Left renal pelvis (tissue), 4 donors: ENCODE data around the gene ZNF740. TPM values are rescaled to one million over a fixed set of nuclear protein-coding genes. Genes with fewer than 3 reads are reported as not detected.
"Not testable (repeated sequence)": the region's sequence is repeated elsewhere in the genome, so short reads cannot be mapped to it uniquely, and the experiment has no call there.

Experiments
- DNase-seq, 4 donors: peaks; one replicate each; pipeline ENCODE4 v3.0.0-alpha.2; 2013; ENCODE audit warnings: low read depth in 4 of 4, low spot score in 3 of 4
- polyA plus RNA-seq, 4 donors: library from polyadenylated mRNA; unstranded; fragments of 120-200 nt; gene quantifications; one replicate each; pipeline ENCODE4 v1.2.1, GENCODE V29; 2013; ENCODE audit not compliant: insufficient read length in 4 of 4

ZNF740 gene
- polyA plus RNA-seq, 4 donors, result 53.2 to 76.4 (median 67.8) TPM

GRCh38 chr12:53172352-53172751, 8.2 kb upstream of the ZNF740 start:
- no peak for DNase-seq

GRCh38 chr12:53173085-53173715, 7.3 kb upstream of the ZNF740 start:
- no peak for DNase-seq

- no peak for DNase-seq
Observed at GRCh38 chr12:53174881-53175491, 5.5 kb upstream of the ZNF740 start.

GRCh38 chr12:53176750-53177149, 3.8 kb upstream of the ZNF740 start:
- no peak for DNase-seq

GRCh38 chr12:53177447-53177846, 3.1 kb upstream of the ZNF740 start:
- DNase-seq, result not testable (repeated sequence)

GRCh38 chr12:53178803-53179202, 1.7 kb upstream of the ZNF740 start:
- DNase-seq, result not testable (repeated sequence)

- no peak for DNase-seq
Observed at GRCh38 chr12:53179687-53180219, 769 bp upstream of the ZNF740 start.

GRCh38 chr12:53180931-53181645, 566 bp downstream of the ZNF740 start:
- peak in 2 of 4 donors; percentile 68 to 74 for DNase-seq

GRCh38 chr12:53181935-53182334, 1.4 kb downstream of the ZNF740 start:
- no peak for DNase-seq

GRCh38 chr12:53182903-53183302, 2.4 kb downstream of the ZNF740 start:
- no peak for DNase-seq

GRCh38 chr12:53184828-53185227, 4.3 kb downstream of the ZNF740 start:
- DNase-seq, result no peak

GRCh38 chr12:53185582-53186153, 5.1 kb downstream of the ZNF740 start:
- DNase-seq, result no peak

- DNase-seq, result no peak
Observed at GRCh38 chr12:53186745-53187144, 6.2 kb downstream of the ZNF740 start.

- no peak for DNase-seq
Observed at GRCh38 chr12:53187145-53187899, 6.8 kb downstream of the ZNF740 start.

GRCh38 chr12:53190108-53190729, 9.7 kb downstream of the ZNF740 start:
- no peak for DNase-seq

GRCh38 chr12:53191096-53191884, 10.8 kb downstream of the ZNF740 start:
- DNase-seq, result no peak

- DNase-seq, result no peak
Observed at GRCh38 chr12:53191885-53192530, 11.5 kb downstream of the ZNF740 start.

- no peak for DNase-seq
Observed at GRCh38 chr12:53192531-53193021, 12.1 kb downstream of the ZNF740 start.

GRCh38 chr12:53193040-53193439, 12.5 kb downstream of the ZNF740 start:
- no peak for DNase-seq
